NCI-H748 (cell line): Measurements from ENCODE around the gene SORCS3.

Experiments used
- DNase-seq: peaks from one replicate; lab custom pipeline; 2025; ENCODE audit not compliant: unreplicated experiment; lab: John Stamatoyannopoulos, UW

Gene SORCS3

GRCh38 chr10:104643303-104643663 lies 2.2 kb downstream of the SORCS3 start:
- no peak for DNase-seq

- no peak for DNase-seq
Measured at GRCh38 chr10:104646146-104646545, 5.1 kb downstream of the SORCS3 start.

- DNase-seq, result no peak
Measured at GRCh38 chr10:104648421-104648820, 7.3 kb downstream of the SORCS3 start.

GRCh38 chr10:104650072-104650471 lies 9.0 kb downstream of the SORCS3 start:
- peak; percentile 48 for DNase-seq

GRCh38 chr10:104650635-104651331 lies 9.7 kb downstream of the SORCS3 start:
- no peak for DNase-seq

GRCh38 chr10:104657036-104657435 lies 15.9 kb downstream of the SORCS3 start:
- no peak for DNase-seq

GRCh38 chr10:104657457-104657856 lies 16.4 kb downstream of the SORCS3 start:
- no peak for DNase-seq

GRCh38 chr10:104658067-104658466 lies 17.0 kb downstream of the SORCS3 start:
- DNase-seq, result no peak

GRCh38 chr10:104659809-104660208 lies 18.7 kb downstream of the SORCS3 start:
- DNase-seq, result no peak

GRCh38 chr10:104663076-104663475 lies 22.0 kb downstream of the SORCS3 start:
- no peak for DNase-seq

- DNase-seq, result no peak
Measured at GRCh38 chr10:104663563-104663962, 22.5 kb downstream of the SORCS3 start.

- DNase-seq, result no peak
Measured at GRCh38 chr10:104664205-104664604, 23.1 kb downstream of the SORCS3 start.

GRCh38 chr10:104665174-104665573 lies 24.1 kb downstream of the SORCS3 start:
- DNase-seq, result no peak

- DNase-seq, result peak; percentile 1
Measured at GRCh38 chr10:104666106-104666505, 25.0 kb downstream of the SORCS3 start.

- DNase-seq, result no peak
Measured at GRCh38 chr10:104676874-104677273, 35.8 kb downstream of the SORCS3 start.

- no peak for DNase-seq
Measured at GRCh38 chr10:104678658-104679057, 37.6 kb downstream of the SORCS3 start.

- no peak for DNase-seq
Measured at GRCh38 chr10:104680467-104681401, 39.6 kb downstream of the SORCS3 start.

- no peak for DNase-seq
Measured at GRCh38 chr10:104681485-104681884, 40.4 kb downstream of the SORCS3 start.

GRCh38 chr10:104683567-104683966 lies 42.5 kb downstream of the SORCS3 start:
- no peak for DNase-seq

GRCh38 chr10:104686829-104687228 lies 45.7 kb downstream of the SORCS3 start:
- no peak for DNase-seq

- DNase-seq, result no peak
Measured at GRCh38 chr10:104688251-104689042, 47.4 kb downstream of the SORCS3 start.
